Neuronal stem cell (in vitro differentiated cells): ENCODE data around the gene NREP.

Source experiments
- DNase-seq: peaks from one replicate; pipeline ENCODE4 v3.0.0-alpha.2; 2013; ENCODE audit warnings: low spot score
- H2AFZ ChIP-seq: one replicate; pipeline ENCODE4 v1.6.1; 2013; ENCODE audit warnings: mild to moderate bottlenecking, low read length, inconsistent platforms
- H2AK5ac ChIP-seq: 2 replicates; pipeline ENCODE4 v1.6.1; 2013; ENCODE audit warnings: low read depth, mild to moderate bottlenecking, inconsistent platforms, low read length, moderate library complexity, mixed read lengths
- H2BK120ac ChIP-seq: 2 replicates; pipeline ENCODE4 v1.6.1; 2013; ENCODE audit warnings: low read depth, mild to moderate bottlenecking, inconsistent platforms, low read length, moderate library complexity, mixed read lengths
- H2BK12ac ChIP-seq: one replicate; pipeline ENCODE4 v1.6.1; 2013; ENCODE audit warnings: low read length, inconsistent platforms
- H2BK15ac ChIP-seq: 2 replicates; pipeline ENCODE4 v1.6.1; 2013; ENCODE audit warnings: mild to moderate bottlenecking, low read length, inconsistent platforms, mixed read lengths
- H2BK5ac ChIP-seq: one replicate; pipeline ENCODE4 v1.6.1; 2013; ENCODE audit warnings: inconsistent platforms, mild to moderate bottlenecking, low read length, moderate library complexity
- H3K14ac ChIP-seq: one replicate; pipeline ENCODE4 v1.6.1; 2013; ENCODE audit warnings: low read length, inconsistent platforms
- H3K18ac ChIP-seq: 2 replicates; pipeline ENCODE4 v1.6.1; 2013; ENCODE audit warnings: low read length, inconsistent platforms
- H3K23ac ChIP-seq: 2 replicates; pipeline ENCODE4 v1.6.1; 2013; ENCODE audit warnings: low read depth, mild to moderate bottlenecking, mixed read lengths, low read length, inconsistent platforms; ENCODE audit not compliant: poor library complexity
- H3K27ac ChIP-seq: replicated peaks from 3 replicates; pipeline ENCODE4 v1.5.1; 2013; ENCODE audit warnings: low read length, inconsistent platforms
- H3K27me3 ChIP-seq, 3 experiments: 2 replicates each; pipeline ENCODE4 v1.6.1; 2013; ENCODE audit warnings: low read length in 3 of 3, mild to moderate bottlenecking in 2 of 3, inconsistent platforms in 1 of 3, low read depth in 1 of 3, mixed read lengths in 1 of 3, moderate library complexity in 1 of 3; ENCODE audit not compliant: control insufficient read depth in 3 of 3, insufficient read depth in 3 of 3
- H3K36me3 ChIP-seq, 2 donors: replicated peaks in 1 of 2; 2 replicates each; pipeline ENCODE4 v1.6.1; 2013; ENCODE audit warnings: low read length in 2 of 2; ENCODE audit not compliant: control insufficient read depth in 2 of 2, insufficient read depth in 2 of 2
- H3K4ac ChIP-seq: 2 replicates; pipeline ENCODE4 v1.6.1; 2013; ENCODE audit warnings: inconsistent platforms, mild to moderate bottlenecking, low read length, moderate library complexity
- H3K4me1 ChIP-seq, 2 donors: 1 replicate in 1 of 2; 2 replicates in 1 of 2; pipeline ENCODE4 v1.6.1; 2013; ENCODE audit warnings: low read length in 2 of 2, low read depth in 1 of 2; ENCODE audit not compliant: control insufficient read depth in 2 of 2, insufficient read depth in 1 of 2
- H3K4me2 ChIP-seq: one replicate; pipeline ENCODE4 v1.6.1; 2013; ENCODE audit warnings: mild to moderate bottlenecking, low read length, inconsistent platforms; ENCODE audit not compliant: insufficient read depth, poor library complexity, severe bottlenecking
- H3K4me3 ChIP-seq, 2 donors: 2 replicates each; pipeline ENCODE4 v1.5.1; 2013; ENCODE audit warnings: low read length in 2 of 2, mild to moderate bottlenecking in 2 of 2, inconsistent platforms in 1 of 2, moderate library complexity in 1 of 2
- H3K79me1 ChIP-seq: one replicate; pipeline ENCODE4 v1.6.1; 2013; ENCODE audit warnings: low read depth, mild to moderate bottlenecking, inconsistent platforms, low read length, moderate library complexity
- H3K9ac ChIP-seq: one replicate; pipeline ENCODE4 v1.6.1; 2013; ENCODE audit warnings: mild to moderate bottlenecking, low read depth, low read length, inconsistent platforms; ENCODE audit not compliant: poor library complexity
- H3K9me3 ChIP-seq, 2 donors: replicated peaks in 1 of 2; 2 replicates each; pipeline versions ENCODE3 to v1.6.1; 2013; ENCODE audit warnings: low read length in 2 of 2, mild to moderate bottlenecking in 2 of 2, inconsistent platforms in 1 of 2, low read depth in 1 of 2, mixed read lengths in 1 of 2, moderate library complexity in 1 of 2; ENCODE audit not compliant: control insufficient read depth in 2 of 2, insufficient read depth in 1 of 2
- H4K8ac ChIP-seq: one replicate; pipeline ENCODE4 v1.6.1; 2013; ENCODE audit warnings: low read depth, mild to moderate bottlenecking, inconsistent platforms, low read length, moderate library complexity
- H4K91ac ChIP-seq: one replicate; pipeline ENCODE4 v1.6.1; 2013; ENCODE audit warnings: low read length, low read depth, mild to moderate bottlenecking, inconsistent platforms; ENCODE audit not compliant: poor library complexity
- WGBS, 2 donors: extraction: QIAGEN DNeasy Blood & Tissue Kit; methylation state at CpG; one replicate each; pipeline ENCODE4 v1.1.7; 2013; ENCODE audit warnings: missing lambda C conversion rate in 2 of 2, mixed read lengths in 1 of 2; ENCODE audit not compliant: insufficient read length in 2 of 2, insufficient replicate concordance in 1 of 2; ENCODE audit errors: extremely low coverage in 2 of 2; 5-methylcytosine and 5-hydroxymethylcytosine counted together

The NREP gene

DNA sequence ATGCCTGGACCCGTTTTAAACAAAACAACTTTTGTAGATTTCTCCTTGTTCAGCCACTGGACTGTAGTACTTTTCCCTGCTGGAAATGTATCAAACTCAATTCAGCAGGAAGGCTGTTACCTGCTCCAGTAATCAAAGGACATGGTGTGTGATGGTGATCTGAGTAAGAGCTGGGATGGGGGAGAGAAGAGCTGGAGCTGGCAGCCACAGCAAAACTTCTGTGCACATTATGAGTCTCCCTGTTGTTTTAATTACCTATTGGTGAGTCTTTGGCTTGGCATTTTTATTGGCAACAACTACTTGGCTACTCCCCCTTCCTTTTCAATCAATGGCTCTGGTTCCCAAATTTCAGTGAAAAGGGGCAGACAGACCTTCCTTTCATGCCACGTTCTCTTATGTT lies 9.7 kb downstream of the NREP start:
- Histone ChIP-seq H2AFZ (no peak overlapping the region), H3K79me1 (peaks cover 2% of the 10 kb centered on the region), H3K9ac (no peak overlapping the region), H2BK5ac (no peak overlapping the region), H3K27me3 (no peaks in the 10 kb centered on the region), H3K36me3 (peaks cover 2 to 79% of the 10 kb centered on the region in 2 donors), H3K4me1 (peaks cover 4 to 27% of the 10 kb centered on the region in 2 donors), H3K14ac (no peak overlapping the region), H4K91ac (no peak overlapping the region), H2BK12ac (no peak overlapping the region), H2AK5ac (no peak overlapping the region), H3K4me3 (no peak overlapping the region), H3K18ac (no peak overlapping the region), H4K8ac (no peak overlapping the region), H3K23ac (no peak overlapping the region), H3K4me2 (no peak overlapping the region), H3K27ac (no peak overlapping the region), H3K9me3 (peaks cover 0 to 42% of the 10 kb centered on the region in 2 donors), H3K4ac (no peak overlapping the region), H2BK15ac (no peak overlapping the region), H2BK120ac (no peak overlapping the region)
- no peak for DNase-seq
- no CpG with 5 or more reads among the region's 2 CpGs for WGBS, 2 donors

DNA sequence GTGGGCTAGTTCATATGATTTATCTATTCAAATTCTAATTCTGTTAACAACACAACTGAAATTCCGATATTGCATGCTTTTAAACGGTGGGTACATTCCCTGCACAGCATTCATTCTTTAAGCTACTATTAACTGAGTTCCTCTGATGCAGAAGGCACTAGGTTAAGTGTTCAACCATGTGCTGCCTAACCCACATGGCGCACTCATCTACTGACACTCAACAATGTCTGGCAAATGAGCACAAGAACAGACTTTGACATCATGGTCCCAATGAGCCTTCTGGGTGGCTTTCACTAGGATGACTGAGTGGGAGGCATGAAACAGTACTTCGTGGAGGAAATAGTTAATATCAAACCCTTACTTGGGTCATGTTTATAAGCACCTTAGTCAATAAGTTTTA lies 10.2 kb downstream of the NREP start:
- no CpG with 5 or more reads among the region's 4 CpGs for WGBS, 2 donors
- Histone ChIP-seq H3K27ac (no peak overlapping the region), H3K36me3 (peaks cover 2 to 77% of the 10 kb centered on the region in 2 donors), H3K14ac (no peak overlapping the region), H2BK120ac (no peak overlapping the region), H3K9ac (no peak overlapping the region), H2BK15ac (no peak overlapping the region), H3K18ac (no peak overlapping the region), H3K79me1 (peaks cover 2% of the 10 kb centered on the region), H3K23ac (no peak overlapping the region), H2AFZ (no peak overlapping the region), H4K91ac (no peak overlapping the region), H3K4me3 (no peak overlapping the region), H2BK12ac (no peak overlapping the region), H3K4me1 (peaks cover 5 to 27% of the 10 kb centered on the region in 2 donors), H3K4ac (no peak overlapping the region), H3K27me3 (no peaks in the 10 kb centered on the region), H3K9me3 (peaks cover 0 to 38% of the 10 kb centered on the region in 2 donors), H2BK5ac (no peak overlapping the region), H2AK5ac (no peak overlapping the region), H3K4me2 (no peak overlapping the region), H4K8ac (no peak overlapping the region)
- no peak for DNase-seq

GRCh38 chr5:111745075-111745739 lies 11.8 kb downstream of the NREP start:
- DNase-seq, result no peak
- Histone ChIP-seq H3K79me1 (peaks cover 5% of the 10 kb centered on the region), H3K36me3 (peaks cover 0 to 77% of the 10 kb centered on the region in 2 donors), H2BK12ac (no peak overlapping the region), H3K9me3 (peaks cover 0 to 27% of the 10 kb centered on the region in 2 donors), H3K4me2 (no peak overlapping the region), H2BK5ac (no peak overlapping the region), H2AFZ (no peak overlapping the region), H2BK15ac (no peak overlapping the region), H3K18ac (no peak overlapping the region), H3K4me1 (peaks cover 10 to 35% of the 10 kb centered on the region in 2 donors), H3K14ac (no peak overlapping the region), H4K8ac (no peak overlapping the region), H3K27ac (no peak overlapping the region), H2AK5ac (no peak overlapping the region), H3K4me3 (no peak overlapping the region), H3K23ac (no peak overlapping the region), H3K9ac (no peak overlapping the region), H4K91ac (no peak overlapping the region), H3K27me3 (no peaks in the 10 kb centered on the region), H2BK120ac (no peak overlapping the region), H3K4ac (no peak overlapping the region)
- WGBS, 2 donors, result no CpG with 5 or more reads among the region's 4 CpGs

DNA sequence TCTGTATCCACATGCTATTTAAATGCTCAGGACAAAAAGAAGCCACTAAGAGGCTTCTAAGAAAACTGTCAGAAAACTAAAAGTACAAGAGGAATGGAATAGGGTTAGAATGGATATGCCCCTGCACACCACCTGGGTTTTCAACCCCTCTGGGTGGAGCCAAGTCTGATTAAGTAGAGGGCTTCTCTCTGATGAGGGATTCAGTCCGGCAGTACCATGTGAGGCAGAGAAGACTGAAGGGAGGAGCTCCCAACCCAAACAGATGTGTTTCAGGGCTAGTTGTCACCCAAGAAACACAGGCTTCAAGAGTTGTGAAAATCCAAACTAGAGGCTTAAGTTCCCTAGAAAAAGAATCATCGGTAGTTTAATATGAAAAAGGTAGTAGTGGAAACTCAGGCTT lies 12.5 kb downstream of the NREP start:
- no peak overlapping the region for H3K14ac ChIP-seq
- no peak overlapping the region for H3K4me3 ChIP-seq
- H3K9me3 ChIP-seq, result peaks cover 0 to 23% of the 10 kb centered on the region in 2 donors
- H3K4me1 ChIP-seq, result peaks cover 10 to 35% of the 10 kb centered on the region in 2 donors
- H4K8ac ChIP-seq, result no peak overlapping the region
- peaks cover 0 to 77% of the 10 kb centered on the region in 2 donors for H3K36me3 ChIP-seq
- H3K18ac ChIP-seq, result no peak overlapping the region
- H2BK15ac ChIP-seq, result no peak overlapping the region
- WGBS, 2 donors, result no CpG with 5 or more reads among the region's 2 CpGs
- no peak overlapping the region for H3K23ac ChIP-seq
- H2BK120ac ChIP-seq, result no peak overlapping the region
- no peak overlapping the region for H3K4ac ChIP-seq
- H3K9ac ChIP-seq, result no peak overlapping the region
- H2BK12ac ChIP-seq, result no peak overlapping the region
- no peak overlapping the region for H3K4me2 ChIP-seq
- H2AK5ac ChIP-seq, result no peak overlapping the region
- DNase-seq, result no peak
- H3K27me3 ChIP-seq, result no peaks in the 10 kb centered on the region
- peaks cover 5% of the 10 kb centered on the region for H3K79me1 ChIP-seq
- H2BK5ac ChIP-seq, result no peak overlapping the region
- H3K27ac ChIP-seq, result no peak overlapping the region
- no peak overlapping the region for H2AFZ ChIP-seq
- no peak overlapping the region for H4K91ac ChIP-seq
